Endothelial cell of umbilical vein (primary cell): ENCODE measurements around the gene AMMECR1L. TPM values are rescaled to one million over a fixed set of nuclear protein-coding genes. Genes with fewer than 3 reads are reported as not detected.
"Not testable (repeated sequence)": the region's sequence is repeated elsewhere in the genome, so short reads cannot be mapped to it uniquely, and the experiment has no call there.

ENCODE experiments used
- Bru-seq: library from RNA; stranded (reverse); fragments of 400-500 nt; gene quantifications from one replicate; lab custom pipeline; 2021; lab: Mats Ljungman, UMichigan
- BruChase-seq, 2 experiments: library from RNA; stranded (reverse); fragments of 400-500 nt; gene quantifications; one replicate each; lab custom pipeline; 2021; lab: Mats Ljungman, UMichigan
- BruUV-seq: library from RNA; stranded (reverse); fragments of 400-500 nt; replicated peaks from 2 replicates; lab custom pipeline; 2021; lab: Mats Ljungman, UMichigan
- CTCF ChIA-PET: fragments of 300-600, 350-600 bp; sonication (Branson Sonifier 250); formaldehyde crosslinking; loops from one replicate; lab custom pipeline; 2021; ENCODE audit warnings: antibody characterized with exemption, inconsistent platforms; lab: Charles Lee
- POLR2A ChIA-PET: fragments of 300-600, 350-600 bp; sonication (Branson Sonifier 250); formaldehyde crosslinking; loops from one replicate; lab custom pipeline; 2021; ENCODE audit warnings: antibody characterized with exemption, inconsistent platforms; lab: Charles Lee
- DNase-seq: peaks from one replicate; pipeline ENCODE4 v3.0.0-alpha.2; 2011; ENCODE audit warnings: low read depth, low spot score
- FAIRE-seq: peaks from 2 replicates; lab custom pipeline; 2011; peaks lifted over from hg19 to GRCh38; lab: Jason Lieb, UNC
- H2AFZ ChIP-seq: 2 replicates; pipeline ENCODE4 v1.6.0; 2012; ENCODE audit warnings: low read depth, low read length, control low read depth, inconsistent platforms
- H3K27ac ChIP-seq: 2 replicates; pipeline ENCODE4 v1.5.1; 2011; ENCODE audit warnings: low read depth, mild to moderate bottlenecking, control low read depth, low read length, moderate library complexity; ENCODE audit not compliant: insufficient read depth
- H3K27me3 ChIP-seq, 2 experiments: 2 replicates each; pipeline versions ENCODE4 v1.6.0 to v1.6.1; 2011; ENCODE audit warnings: low read length in 2 of 2, mixed read lengths in 1 of 2; ENCODE audit not compliant: control insufficient read depth in 2 of 2, insufficient read depth in 2 of 2
- H3K36me3 ChIP-seq, 2 experiments: 2 replicates in 1 of 2; 3 replicates in 1 of 2; pipeline ENCODE4 v1.5.1; 2011; ENCODE audit warnings: low read length in 2 of 2, mild to moderate bottlenecking in 1 of 2, moderate library complexity in 1 of 2; ENCODE audit not compliant: control insufficient read depth in 2 of 2, insufficient read depth in 2 of 2; ENCODE audit errors: extremely low read depth in 1 of 2
- H3K4me1 ChIP-seq: 3 replicates; pipeline ENCODE4 v1.5.1; 2011; ENCODE audit warnings: mild to moderate bottlenecking, low read length; ENCODE audit not compliant: control insufficient read depth, insufficient read depth; ENCODE audit errors: extremely low read depth
- H3K4me2 ChIP-seq: 2 replicates; pipeline ENCODE4 v1.6.1; 2011; ENCODE audit warnings: low read length, control low read depth, mixed read lengths; ENCODE audit not compliant: insufficient read depth
- H3K4me3 ChIP-seq, 3 experiments: fragments of 200-600 bp in 1 of 3; sonication (generic), shearing (Covaris generic) in 1 of 3; replicated peaks in 1 of 3; 2 replicates each; pipeline ENCODE4 v1.5.1; 2011 to 2016; ENCODE audit warnings: control low read depth in 3 of 3, low read length in 3 of 3, mild to moderate bottlenecking in 2 of 3, inconsistent platforms in 1 of 3, low read depth in 1 of 3, moderate library complexity in 1 of 3; ENCODE audit not compliant: insufficient read depth in 1 of 3
- H3K79me2 ChIP-seq: 2 replicates; pipeline ENCODE4 v1.6.0; 2012; ENCODE audit warnings: low read length, inconsistent platforms; ENCODE audit not compliant: control insufficient read depth, insufficient read depth
- H3K9ac ChIP-seq: replicated peaks from 2 replicates; pipeline ENCODE3; 2011; ENCODE audit warnings: low read length, control low read depth; ENCODE audit not compliant: insufficient read depth; ENCODE audit errors: extremely low read depth
- H3K9me1 ChIP-seq: replicated peaks from 3 replicates; pipeline ENCODE4 v1.6.0; 2011; ENCODE audit warnings: mild to moderate bottlenecking, low read length; ENCODE audit not compliant: control insufficient read depth, insufficient read depth; ENCODE audit errors: extremely low read depth
- H3K9me3 ChIP-seq: replicated peaks from 2 replicates; pipeline ENCODE4 v1.5.1; 2012; ENCODE audit warnings: low read length, inconsistent platforms; ENCODE audit not compliant: control insufficient read depth, insufficient read depth
- H4K20me1 ChIP-seq: replicated peaks from 2 replicates; pipeline ENCODE3; 2011; ENCODE audit warnings: mild to moderate bottlenecking, low read length; ENCODE audit not compliant: control insufficient read depth, insufficient read depth; ENCODE audit errors: extremely low read depth
- EZH2 ChIP-seq: IDR thresholded peaks from 2 replicates; pipeline ENCODE4 v1.6.1; 2012; ENCODE audit warnings: borderline replicate concordance, low read depth, mild to moderate bottlenecking, moderate library complexity, low read length, inconsistent platforms; ENCODE audit not compliant: severe bottlenecking
- FOS ChIP-seq: IDR thresholded peaks from 2 replicates; pipeline ENCODE4 v1.6.1; 2011; ENCODE audit warnings: mild to moderate bottlenecking, low read length, moderate library complexity, borderline replicate concordance; ENCODE audit not compliant: insufficient read depth
- GATA2 ChIP-seq: IDR thresholded peaks from 2 replicates; pipeline ENCODE4 v1.7.0; 2011; ENCODE audit warnings: low read depth, mild to moderate bottlenecking, moderate library complexity, mixed read lengths, low read length; ENCODE audit not compliant: insufficient read length, insufficient read depth
- MYC ChIP-seq: IDR thresholded peaks from one replicate; pipeline ENCODE4 v1.6.1; 2011; ENCODE audit warnings: mild to moderate bottlenecking, low read depth, low read length
- POLR2A ChIP-seq: IDR thresholded peaks from 2 replicates; pipeline ENCODE4 v1.6.1; 2012; ENCODE audit warnings: low read depth, mild to moderate bottlenecking, control low read depth, low read length
- dilution Hi-C: fragments of 300-500 bp; cut with MboI; formaldehyde crosslinking; loops from one replicate; pipeline ENCODE4 v1.15.0; 2019; ENCODE audit warnings: low sequenced_read_pairs; ENCODE audit not compliant: extremely low pct_ligation_motif_present
- intact Hi-C: fragments of 100-400 bp; cut with micrococcal nuclease; formaldehyde crosslinking; loops from one replicate; pipeline ENCODE4 v1.10.0; 2022
- long read RNA-seq: library from polyadenylated mRNA; stranded (forward); transcript quantifications from one replicate; pipeline ENCODE4 v2.0.0, GENCODE V29; 2021
- polyA minus RNA-seq, 3 experiments: library from RNA; depleted of rRNA, polyadenylated mRNA; stranded (reverse); fragments of >200 nt; gene quantifications; 1 replicate in 1 of 3; 2 replicates in 2 of 3; pipeline ENCODE4 v1.2.3, GENCODE V29; 2011
- polyA plus RNA-seq, 4 experiments: library from polyadenylated mRNA; depleted of rRNA in 3 of 4; stranded (reverse) in 3 of 4; unstranded in 1 of 4; fragments of >200 nt; gene quantifications; 2 replicates each; pipeline versions ENCODE4 v1.2.1 to v1.2.3, GENCODE V29; 2011 to 2012; ENCODE audit warnings: missing spikeins in 1 of 4
- total RNA-seq: library from RNA; stranded (reverse); gene quantifications from 2 replicates; pipeline ENCODE4 v1.2.3, GENCODE V29; 2021
- TF ChIP-seq, protein P1 (sequence below), 2 donors: IDR thresholded peaks; 1 replicate in 1 of 2; 2 replicates in 1 of 2; pipeline ENCODE4 v1.5.1; 2011; ENCODE audit warnings: low read length in 2 of 2, mild to moderate bottlenecking in 2 of 2, moderate library complexity in 2 of 2, control low read depth in 1 of 2, inconsistent platforms in 1 of 2, low read depth in 1 of 2; ENCODE audit not compliant: insufficient read depth in 1 of 2; ENCODE audit errors: extremely low read depth in 1 of 2

Gene AMMECR1L
- total RNA-seq (20.7 and 21.5 TPM in 2 replicates), polyA plus RNA-seq (12.1 and 14.8 TPM in 2 replicates), polyA minus RNA-seq (24.7 and 25.5 TPM in 2 replicates), Bru-seq, nascent RNA (percentile 84 among the genes with signal in this experiment), BruChase-seq, experiment 1, labeled RNA remaining after a 6-hour chase (percentile 88 among the genes with signal in this experiment), BruChase-seq, experiment 2, labeled RNA remaining after a 2-hour chase (percentile 92 among the genes with signal in this experiment)
- polyA plus RNA-seq (2011; cell fraction: cytosol; rRNA removed) = 13.9 and 15.7 TPM in 2 replicates
- polyA plus RNA-seq (2011; cell fraction: nucleus; rRNA removed) = 25.0 and 27.1 TPM in 2 replicates
- polyA plus RNA-seq (2012) = 21.9 and 23.0 TPM in 2 replicates
- 5.4 TPM for polyA minus RNA-seq (2011; cell fraction: cytosol; rRNA and poly(A)+ RNA removed)
- 12.5 and 16.5 TPM in 2 replicates for polyA minus RNA-seq (2011; cell fraction: nucleus; rRNA and poly(A)+ RNA removed)
- long read RNA-seq, full-length matches to known transcripts = 3 of 17 reads
- long read RNA-seq, partial matches to known transcripts = 3 of 17 reads
- long read RNA-seq, other reads (novel, unspliced or antisense) = 11 of 17 reads

DNA sequence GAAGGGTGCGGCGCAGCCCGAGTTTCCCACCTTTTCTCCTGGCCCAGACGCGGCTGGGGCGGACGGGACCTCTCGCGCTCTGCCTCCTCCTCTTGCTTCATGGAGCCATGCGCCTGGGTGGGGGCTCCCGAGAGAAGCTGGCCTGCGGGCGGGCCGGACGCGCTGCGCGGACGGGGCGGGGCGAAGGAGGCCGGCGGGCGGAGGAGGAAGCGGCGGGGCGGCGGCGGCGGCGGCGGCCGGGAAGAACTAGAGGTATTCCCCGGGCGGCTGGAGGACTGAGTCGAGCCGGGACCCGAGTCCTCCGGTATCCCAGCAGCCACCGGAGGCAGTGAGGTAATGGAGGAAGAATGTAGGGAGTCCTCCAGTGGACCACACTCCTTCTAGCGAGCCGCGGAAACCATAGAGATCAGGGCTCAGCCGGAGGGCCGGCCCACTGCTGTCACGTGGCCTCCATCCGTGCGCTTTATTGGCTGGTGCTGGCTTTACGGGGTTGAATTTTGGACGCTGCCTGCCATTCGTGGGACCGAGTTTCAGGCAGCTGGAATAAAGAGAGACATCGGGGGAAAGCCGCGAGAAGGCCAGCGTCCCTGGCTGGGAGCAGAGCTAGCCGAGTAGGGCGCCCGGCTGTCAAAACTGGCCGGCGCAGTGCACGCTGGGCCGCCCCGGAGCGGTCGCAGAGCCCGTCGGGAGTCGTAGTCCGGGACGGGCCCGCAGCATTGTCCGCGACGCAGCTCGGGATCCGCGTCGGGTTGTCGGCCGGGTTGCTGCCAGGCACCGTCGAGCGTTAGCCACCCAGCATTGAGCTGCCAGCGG, at the start of gene AMMECR1L:
Gene AMMECR1L (minus strand): TSS at position 177 of the 813 bp plus-strand sequence. CDS start 11,722 bp downstream, outside the sequence.
- BruUV-seq, H3K9me3 ChIP-seq, POLR2A ChIA-PET, H3K27me3 ChIP-seq, dilution Hi-C loops, H3K9me1 ChIP-seq, H4K20me1 ChIP-seq, H3K36me3 ChIP-seq, CTCF ChIA-PET: not testable (repeated sequence)
- Histone ChIP-seq H3K4me2 (peak within 1 kb of the TSS; percentile 94), H3K79me2 (peaks cover 47% of the 10 kb centered on the region), H3K4me1 (peaks cover 19% of the 10 kb centered on the region), H2AFZ (peak within 1 kb of the TSS; percentile 65), H3K9ac (peak within 1 kb of the TSS; percentile 35), H3K27ac (peak within 1 kb of the TSS; percentile 50), H3K4me3 (peak within 1 kb of the TSS; percentile 12 to 77 (median 76))
- intact Hi-C loops = loop anchor here (10.0 kb wide), 1 partner anchor 209 kb away; the partner anchor contains the start of gene UGGT1
- FAIRE-seq (peak; percentile 85), DNase-seq (peak; percentile 70)

DNA sequence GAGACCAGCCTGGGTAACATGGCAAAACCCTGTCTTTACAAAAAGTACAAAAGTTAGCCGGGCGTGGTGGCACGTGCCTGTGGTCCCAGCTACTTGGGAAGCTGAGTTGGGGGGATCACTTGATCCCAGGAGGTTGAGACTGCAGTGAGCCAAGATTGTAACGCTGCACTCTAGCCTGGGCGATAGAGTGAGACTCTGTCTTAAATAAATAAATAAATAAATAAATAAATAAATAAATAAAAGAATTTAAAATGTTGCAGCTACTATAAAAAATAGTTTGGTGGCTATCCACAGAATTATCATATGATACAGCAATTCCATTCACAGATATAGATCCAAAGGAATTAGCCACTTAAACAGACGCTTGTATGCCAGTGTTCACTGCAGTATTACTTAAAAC, 49.6 kb upstream of the AMMECR1L start:
- Histone ChIP-seq H2AFZ (no peak overlapping the region), H3K4me3 (no peak overlapping the region), H3K4me1 (no peaks in the 10 kb centered on the region), H3K27ac (no peak overlapping the region), H3K9me3 (no peaks in the 10 kb centered on the region), H3K79me2 (no peaks in the 10 kb centered on the region), H3K27me3 (peaks cover 0 to 3% of the 10 kb centered on the region in 2 experiments), H3K4me2 (no peak overlapping the region), H3K9ac (no peak overlapping the region), H3K9me1 (no peaks in the 10 kb centered on the region), H3K36me3 (no peaks in the 10 kb centered on the region), H4K20me1 (no peaks in the 10 kb centered on the region)
- DNase-seq (no peak), FAIRE-seq (no peak)
- no TSS peak for BruUV-seq
- ChIA-PET POLR2A (no interaction called here), CTCF (no interaction called here)
- no peak for TF ChIP-seq FOS
- no peak for TF ChIP-seq MYC
- TF ChIP-seq POLR2A = no peak
- no peak for TF ChIP-seq EZH2
- TF ChIP-seq, protein P1, sequence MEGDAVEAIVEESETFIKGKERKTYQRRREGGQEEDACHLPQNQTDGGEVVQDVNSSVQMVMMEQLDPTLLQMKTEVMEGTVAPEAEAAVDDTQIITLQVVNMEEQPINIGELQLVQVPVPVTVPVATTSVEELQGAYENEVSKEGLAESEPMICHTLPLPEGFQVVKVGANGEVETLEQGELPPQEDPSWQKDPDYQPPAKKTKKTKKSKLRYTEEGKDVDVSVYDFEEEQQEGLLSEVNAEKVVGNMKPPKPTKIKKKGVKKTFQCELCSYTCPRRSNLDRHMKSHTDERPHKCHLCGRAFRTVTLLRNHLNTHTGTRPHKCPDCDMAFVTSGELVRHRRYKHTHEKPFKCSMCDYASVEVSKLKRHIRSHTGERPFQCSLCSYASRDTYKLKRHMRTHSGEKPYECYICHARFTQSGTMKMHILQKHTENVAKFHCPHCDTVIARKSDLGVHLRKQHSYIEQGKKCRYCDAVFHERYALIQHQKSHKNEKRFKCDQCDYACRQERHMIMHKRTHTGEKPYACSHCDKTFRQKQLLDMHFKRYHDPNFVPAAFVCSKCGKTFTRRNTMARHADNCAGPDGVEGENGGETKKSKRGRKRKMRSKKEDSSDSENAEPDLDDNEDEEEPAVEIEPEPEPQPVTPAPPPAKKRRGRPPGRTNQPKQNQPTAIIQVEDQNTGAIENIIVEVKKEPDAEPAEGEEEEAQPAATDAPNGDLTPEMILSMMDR (IDR thresholded peaks at IDR 0.05; ENCODE audit: extremely low read depth in 1 of 2, insufficient read depth in 1 of 2, low read depth in 1 of 2, low read length in 2 of 2) = no peak
- TF ChIP-seq GATA2 = no peak
- dilution Hi-C loops (no loop called here), intact Hi-C loops (no loop called here)
